Endothelial cell of umbilical vein (primary cell): ENCODE results near the gene FAM234B. TPM values are rescaled to one million over a fixed set of nuclear protein-coding genes. Genes with fewer than 3 reads are reported as not detected.

Experiments used
- BruUV-seq: library from RNA; stranded (reverse); fragments of 400-500 nt; replicated peaks from 2 replicates; lab custom pipeline; 2021; lab: Mats Ljungman, UMichigan
- CTCF ChIA-PET: fragments of 300-600, 350-600 bp; sonication (Branson Sonifier 250); formaldehyde crosslinking; loops from one replicate; lab custom pipeline; 2021; ENCODE audit warnings: antibody characterized with exemption, inconsistent platforms; lab: Charles Lee
- POLR2A ChIA-PET: fragments of 300-600, 350-600 bp; sonication (Branson Sonifier 250); formaldehyde crosslinking; loops from one replicate; lab custom pipeline; 2021; ENCODE audit warnings: antibody characterized with exemption, inconsistent platforms; lab: Charles Lee
- DNase-seq: peaks from one replicate; pipeline ENCODE4 v3.0.0-alpha.2; 2011; ENCODE audit warnings: low read depth, low spot score
- FAIRE-seq: peaks from 2 replicates; lab custom pipeline; 2011; peaks lifted over from hg19 to GRCh38; lab: Jason Lieb, UNC
- H2AFZ ChIP-seq: 2 replicates; pipeline ENCODE4 v1.6.0; 2012; ENCODE audit warnings: low read depth, low read length, control low read depth, inconsistent platforms
- H3K27ac ChIP-seq: 2 replicates; pipeline ENCODE4 v1.5.1; 2011; ENCODE audit warnings: low read depth, mild to moderate bottlenecking, control low read depth, low read length, moderate library complexity; ENCODE audit not compliant: insufficient read depth
- H3K27me3 ChIP-seq, 2 experiments: 2 replicates each; pipeline versions ENCODE4 v1.6.0 to v1.6.1; 2011; ENCODE audit warnings: low read length in 2 of 2, mixed read lengths in 1 of 2; ENCODE audit not compliant: control insufficient read depth in 2 of 2, insufficient read depth in 2 of 2
- H3K36me3 ChIP-seq, 2 experiments: 2 replicates in 1 of 2; 3 replicates in 1 of 2; pipeline ENCODE4 v1.5.1; 2011; ENCODE audit warnings: low read length in 2 of 2, mild to moderate bottlenecking in 1 of 2, moderate library complexity in 1 of 2; ENCODE audit not compliant: control insufficient read depth in 2 of 2, insufficient read depth in 2 of 2; ENCODE audit errors: extremely low read depth in 1 of 2
- H3K4me1 ChIP-seq: 3 replicates; pipeline ENCODE4 v1.5.1; 2011; ENCODE audit warnings: mild to moderate bottlenecking, low read length; ENCODE audit not compliant: control insufficient read depth, insufficient read depth; ENCODE audit errors: extremely low read depth
- H3K4me2 ChIP-seq: 2 replicates; pipeline ENCODE4 v1.6.1; 2011; ENCODE audit warnings: low read length, control low read depth, mixed read lengths; ENCODE audit not compliant: insufficient read depth
- H3K4me3 ChIP-seq, 3 experiments: fragments of 200-600 bp in 1 of 3; sonication (generic), shearing (Covaris generic) in 1 of 3; replicated peaks in 1 of 3; 2 replicates each; pipeline ENCODE4 v1.5.1; 2011 to 2016; ENCODE audit warnings: control low read depth in 3 of 3, low read length in 3 of 3, mild to moderate bottlenecking in 2 of 3, inconsistent platforms in 1 of 3, low read depth in 1 of 3, moderate library complexity in 1 of 3; ENCODE audit not compliant: insufficient read depth in 1 of 3
- H3K79me2 ChIP-seq: 2 replicates; pipeline ENCODE4 v1.6.0; 2012; ENCODE audit warnings: low read length, inconsistent platforms; ENCODE audit not compliant: control insufficient read depth, insufficient read depth
- H3K9ac ChIP-seq: replicated peaks from 2 replicates; pipeline ENCODE3; 2011; ENCODE audit warnings: low read length, control low read depth; ENCODE audit not compliant: insufficient read depth; ENCODE audit errors: extremely low read depth
- H3K9me1 ChIP-seq: replicated peaks from 3 replicates; pipeline ENCODE4 v1.6.0; 2011; ENCODE audit warnings: mild to moderate bottlenecking, low read length; ENCODE audit not compliant: control insufficient read depth, insufficient read depth; ENCODE audit errors: extremely low read depth
- H3K9me3 ChIP-seq: replicated peaks from 2 replicates; pipeline ENCODE4 v1.5.1; 2012; ENCODE audit warnings: low read length, inconsistent platforms; ENCODE audit not compliant: control insufficient read depth, insufficient read depth
- H4K20me1 ChIP-seq: replicated peaks from 2 replicates; pipeline ENCODE3; 2011; ENCODE audit warnings: mild to moderate bottlenecking, low read length; ENCODE audit not compliant: control insufficient read depth, insufficient read depth; ENCODE audit errors: extremely low read depth
- CTCF ChIP-seq, 2 donors: IDR thresholded peaks; 1 replicate in 1 of 2; 2 replicates in 1 of 2; pipeline ENCODE4 v1.5.1; 2011; ENCODE audit warnings: low read length in 2 of 2, mild to moderate bottlenecking in 2 of 2, moderate library complexity in 2 of 2, control low read depth in 1 of 2, inconsistent platforms in 1 of 2, low read depth in 1 of 2; ENCODE audit not compliant: insufficient read depth in 1 of 2; ENCODE audit errors: extremely low read depth in 1 of 2
- EZH2 ChIP-seq: IDR thresholded peaks from 2 replicates; pipeline ENCODE4 v1.6.1; 2012; ENCODE audit warnings: borderline replicate concordance, low read depth, mild to moderate bottlenecking, moderate library complexity, low read length, inconsistent platforms; ENCODE audit not compliant: severe bottlenecking
- FOS ChIP-seq: IDR thresholded peaks from 2 replicates; pipeline ENCODE4 v1.6.1; 2011; ENCODE audit warnings: mild to moderate bottlenecking, low read length, moderate library complexity, borderline replicate concordance; ENCODE audit not compliant: insufficient read depth
- GATA2 ChIP-seq: IDR thresholded peaks from 2 replicates; pipeline ENCODE4 v1.7.0; 2011; ENCODE audit warnings: low read depth, mild to moderate bottlenecking, moderate library complexity, mixed read lengths, low read length; ENCODE audit not compliant: insufficient read length, insufficient read depth
- JUN ChIP-seq: IDR thresholded peaks from 2 replicates; pipeline ENCODE4 v1.6.1; 2011; ENCODE audit warnings: borderline replicate concordance, low read depth; ENCODE audit not compliant: insufficient read length, insufficient read depth
- MYC ChIP-seq: IDR thresholded peaks from one replicate; pipeline ENCODE4 v1.6.1; 2011; ENCODE audit warnings: mild to moderate bottlenecking, low read depth, low read length
- POLR2A ChIP-seq: IDR thresholded peaks from 2 replicates; pipeline ENCODE4 v1.6.1; 2012; ENCODE audit warnings: low read depth, mild to moderate bottlenecking, control low read depth, low read length
- dilution Hi-C: fragments of 300-500 bp; cut with MboI; formaldehyde crosslinking; loops from one replicate; pipeline ENCODE4 v1.15.0; 2019; ENCODE audit warnings: low sequenced_read_pairs; ENCODE audit not compliant: extremely low pct_ligation_motif_present
- intact Hi-C: fragments of 100-400 bp; cut with micrococcal nuclease; formaldehyde crosslinking; loops from one replicate; pipeline ENCODE4 v1.10.0; 2022
- polyA plus RNA-seq, 4 experiments: library from polyadenylated mRNA; depleted of rRNA in 3 of 4; stranded (reverse) in 3 of 4; unstranded in 1 of 4; fragments of >200 nt; gene quantifications; 2 replicates each; pipeline versions ENCODE4 v1.2.1 to v1.2.3, GENCODE V29; 2011 to 2012; ENCODE audit warnings: missing spikeins in 1 of 4
- total RNA-seq: library from RNA; stranded (reverse); gene quantifications from 2 replicates; pipeline ENCODE4 v1.2.3, GENCODE V29; 2021

FAM234B gene
- total and polyA plus RNA-seq, 2 donors (not counting 3 experiments of a cell fraction or from before 2014, with no cell fraction given): 4.9 to 13.2 TPM

- Histone ChIP-seq H4K20me1 (no peaks in the 10 kb centered on the region), H2AFZ (no peak overlapping the region), H3K27me3 (no peaks in the 10 kb centered on the region), H3K4me1 (peaks cover 5% of the 10 kb centered on the region), H3K4me3 (no peak overlapping the region), H3K9me1 (no peaks in the 10 kb centered on the region), H3K4me2 (no peak overlapping the region), H3K9ac (no peak overlapping the region), H3K79me2 (no peaks in the 10 kb centered on the region), H3K9me3 (no peaks in the 10 kb centered on the region), H3K36me3 (no peaks in the 10 kb centered on the region), H3K27ac (no peak overlapping the region)
- TF ChIP-seq MYC (no peak), CTCF (IDR thresholded peaks at IDR 0.05; ENCODE audit: extremely low read depth in 1 of 2, insufficient read depth in 1 of 2, low read depth in 1 of 2, low read length in 2 of 2) (no peak), FOS (no peak), GATA2 (no peak), JUN (no peak), EZH2 (no peak), POLR2A (no peak)
- ChIA-PET CTCF (interaction anchor here (0.9 to 2.3 kb wide), 5 partner anchors 9 to 124 kb away, joined by 3 to 9 read pairs (median 5); no protein-coding TSS in a partner anchor), POLR2A (no interaction called here)
- FAIRE-seq: no peak
- intact Hi-C loops: no loop called here
- dilution Hi-C loops: no loop called here
- BruUV-seq: no TSS peak
- no peak for DNase-seq
Observed at GRCh38 chr12:13088496-13088895, 44.3 kb downstream of the FAM234B start.
